Activated CD8-positive, alpha-beta memory T cell treated with anti-CD3 and anti-CD28 coated beads for 36 hours (primary cell): ENCODE data around the gene OSGIN1. TPM values are rescaled to one million over a fixed set of nuclear protein-coding genes. Genes with fewer than 3 reads are reported as not detected.
"Not testable (repeated sequence)": the region's sequence is repeated elsewhere in the genome, so short reads cannot be mapped to it uniquely, and the experiment has no call there.

Source experiments
- CTCF ChIA-PET: fragments of 350-600 bp; sonication (Branson Sonifier 250); formaldehyde crosslinking; loops from one replicate; lab custom pipeline; 2021; ENCODE audit warnings: antibody characterized with exemption; lab: Charles Lee
- POLR2A ChIA-PET: fragments of 350-600 bp; sonication (Branson Sonifier 250); formaldehyde crosslinking; loops from one replicate; lab custom pipeline; 2021; ENCODE audit warnings: antibody characterized with exemption; lab: Charles Lee
- total RNA-seq, 2 experiments: library from RNA; stranded (reverse); gene quantifications; one replicate each; pipeline ENCODE4 v1.2.3, GENCODE V29; 2021

The OSGIN1 gene
- total RNA-seq, 2 experiments from 2014 or later, result 0.65 to 0.71 TPM

DNA sequence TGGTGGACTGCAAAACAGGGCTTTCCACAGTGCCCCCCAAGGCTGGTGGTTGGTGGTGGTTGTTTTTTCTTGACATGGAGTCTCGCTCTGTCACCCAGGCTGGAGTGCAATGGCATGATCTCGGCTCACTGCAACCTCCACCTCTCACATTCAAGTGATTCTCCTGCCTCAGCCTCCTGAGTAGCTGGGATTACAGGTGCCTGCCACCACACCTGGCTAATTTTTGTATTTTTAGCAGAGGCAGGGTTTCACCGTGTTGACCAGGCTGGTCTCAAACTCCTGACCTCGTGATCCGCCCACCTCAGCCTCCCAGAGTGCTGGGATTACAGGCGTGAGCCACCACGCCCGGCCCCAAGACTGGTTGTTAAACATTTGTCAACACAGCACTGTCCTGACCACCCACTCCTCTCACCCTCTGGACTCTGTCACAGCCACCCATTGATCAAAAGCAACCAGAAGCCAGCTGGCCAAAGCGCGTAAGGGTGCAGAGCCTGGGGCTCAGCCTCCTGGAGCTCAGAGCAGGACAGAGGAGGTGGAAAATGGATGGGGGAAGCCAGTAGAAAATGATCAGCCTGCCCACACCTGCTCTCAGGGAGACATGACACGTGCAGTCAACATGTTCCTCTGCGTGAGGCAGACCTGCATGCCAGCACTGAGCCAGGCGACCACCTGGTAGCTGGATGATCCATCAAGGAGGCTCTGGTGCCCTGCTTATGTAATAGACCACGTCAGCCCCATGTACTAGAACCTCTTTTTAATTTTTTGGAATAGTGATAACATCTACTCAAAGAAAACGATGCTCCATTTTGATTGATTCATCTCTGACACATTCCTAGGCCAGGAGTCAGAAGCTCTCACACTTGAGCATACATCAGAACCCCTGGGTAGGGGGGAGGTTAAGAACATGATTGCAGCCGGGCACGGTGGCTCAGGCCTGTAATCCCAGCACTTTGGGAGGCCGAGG is 14.8 kb upstream of the OSGIN1 start:
- ChIA-PET CTCF (no interaction called here), POLR2A (no interaction called here)

GRCh38 chr16:83939266-83939855 is 13.7 kb upstream of the OSGIN1 start:
- ChIA-PET CTCF (no interaction called here), POLR2A (no interaction called here)

DNA sequence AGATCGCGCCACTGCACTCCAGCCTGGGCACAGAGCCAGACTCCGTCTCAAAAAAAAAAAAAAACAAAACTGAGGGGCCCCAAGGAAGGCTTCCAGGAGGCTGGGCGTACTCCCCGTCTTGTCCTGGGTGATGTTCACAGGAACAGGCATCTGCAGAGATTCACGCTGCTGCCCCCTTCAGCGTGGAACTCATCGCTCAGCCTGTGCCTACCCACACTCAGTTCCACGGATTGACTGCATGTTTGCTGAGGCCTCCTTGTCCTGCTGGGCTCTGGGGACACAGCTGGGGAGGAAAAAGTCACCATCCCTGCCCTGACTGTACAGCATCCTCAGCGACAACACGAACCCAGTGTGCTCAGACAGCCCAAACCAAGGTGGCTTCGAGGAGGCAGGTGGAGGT is 12.9 kb upstream of the OSGIN1 start:
- ChIA-PET CTCF (no interaction called here), POLR2A (no interaction called here)

DNA sequence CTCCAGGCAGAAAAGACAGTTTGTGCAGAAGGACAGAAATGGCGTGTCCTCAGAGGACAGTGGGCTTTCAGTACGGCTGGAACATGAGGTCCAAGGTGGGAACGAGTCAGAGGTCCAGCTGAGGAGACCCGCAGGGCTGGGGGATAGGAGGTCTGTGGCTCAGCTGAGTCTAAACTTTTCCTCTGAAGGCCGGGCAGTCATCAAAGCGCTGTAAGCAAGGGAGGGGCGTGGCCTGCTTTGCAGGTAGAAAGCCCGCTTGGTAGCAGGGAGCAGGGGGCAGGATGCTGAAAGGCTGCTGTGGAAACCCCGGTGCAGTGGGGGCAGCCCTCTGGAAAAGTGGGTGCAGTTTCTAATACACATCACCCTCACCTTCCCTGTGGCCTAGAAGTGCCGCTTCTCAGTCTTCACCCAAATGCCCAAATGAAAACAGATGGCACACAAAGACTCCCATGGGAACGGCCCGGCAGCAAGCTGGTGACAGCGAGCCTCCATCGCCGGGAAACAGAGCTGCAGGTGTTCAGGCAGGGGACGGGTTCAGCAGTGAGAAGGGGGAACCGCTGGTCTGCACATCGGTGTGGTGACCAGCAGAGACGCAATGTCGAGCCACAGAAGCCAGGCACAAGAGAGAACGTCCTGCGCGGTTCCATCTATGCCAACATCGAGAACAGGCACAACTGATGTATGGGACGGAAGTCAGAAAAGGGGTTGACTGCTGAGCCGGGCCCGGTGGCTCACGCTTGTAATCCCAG is 12.2 kb upstream of the OSGIN1 start:
- CTCF ChIA-PET, result no interaction called here
- POLR2A ChIA-PET, result no interaction called here

DNA sequence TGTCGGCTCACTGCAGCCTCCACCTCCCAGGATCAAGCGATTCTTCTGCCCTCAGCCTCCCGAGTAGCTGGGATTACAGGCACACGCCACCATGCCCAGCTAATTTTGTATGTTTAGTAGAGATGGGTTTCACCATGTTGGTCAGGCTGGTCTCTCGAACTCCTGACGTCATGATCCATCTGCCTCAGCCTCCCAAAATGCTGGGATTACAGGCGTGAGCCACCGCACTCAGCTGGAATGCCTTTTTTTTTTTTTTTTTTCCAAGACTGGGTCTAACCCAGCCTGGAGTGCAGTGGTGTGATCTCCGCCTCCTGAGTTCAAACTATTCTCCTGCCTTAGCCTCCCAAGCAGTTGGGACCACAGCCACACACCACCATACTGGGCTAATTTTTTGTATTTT is 11.5 kb upstream of the OSGIN1 start:
- POLR2A ChIA-PET, result not testable (repeated sequence)
- CTCF ChIA-PET, result interaction anchor here (0.7 kb wide), 1 partner anchor 38 kb away, joined by 5 read pairs; no protein-coding TSS in a partner anchor

DNA sequence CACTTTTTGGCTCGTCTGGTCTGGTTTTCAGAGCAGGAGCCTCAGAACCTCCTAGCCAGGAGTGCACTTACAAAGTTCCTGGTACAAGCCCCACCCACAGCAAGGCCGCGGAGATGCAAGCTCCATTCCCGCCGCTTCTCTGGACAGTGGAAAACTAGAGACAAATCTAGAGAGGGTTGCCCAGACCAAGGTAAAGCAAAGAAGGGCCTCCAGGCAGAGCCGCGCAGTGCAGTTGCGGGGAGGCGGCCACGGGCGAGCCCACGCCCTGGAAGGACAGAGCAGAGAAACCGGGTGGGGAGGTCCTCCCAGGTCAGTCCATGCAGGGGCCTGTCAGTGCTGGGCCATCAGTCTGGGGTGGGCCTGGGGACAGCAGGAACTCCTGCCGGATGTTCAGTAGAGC is 11.0 kb upstream of the OSGIN1 start:
- CTCF ChIA-PET, result no interaction called here

GRCh38 chr16:83942815-83943515 is 10.1 kb upstream of the OSGIN1 start:
- ChIA-PET CTCF (no interaction called here), POLR2A (no interaction called here)

More for the DNA sequence above, 11.0 kb upstream of the OSGIN1 start:
- POLR2A ChIA-PET, result no interaction called here

GRCh38 chr16:83943516-83944050 is 9.5 kb upstream of the OSGIN1 start:
- ChIA-PET POLR2A (no interaction called here), CTCF (no interaction called here)

DNA sequence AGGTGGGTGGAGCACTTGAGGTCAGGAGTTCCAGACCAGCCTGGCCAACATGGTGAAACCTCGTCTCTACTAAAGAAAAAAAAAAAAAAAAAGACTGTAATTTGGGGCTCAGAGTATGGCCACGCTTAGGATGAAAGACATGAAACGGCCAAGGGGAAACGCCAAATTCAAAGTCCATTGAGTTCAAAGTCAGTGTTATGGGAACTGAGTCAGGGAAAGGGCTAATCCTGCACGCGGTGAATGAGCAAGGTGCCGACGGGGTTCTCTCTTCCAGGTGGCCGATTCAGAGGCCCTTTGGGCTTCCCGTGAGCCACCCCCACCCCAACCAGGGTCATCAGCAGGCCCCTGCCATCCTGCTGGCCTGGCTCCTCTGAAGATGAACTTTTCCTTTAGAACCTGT is 7.5 kb upstream of the OSGIN1 start:
- ChIA-PET CTCF (no interaction called here), POLR2A (no interaction called here)

DNA sequence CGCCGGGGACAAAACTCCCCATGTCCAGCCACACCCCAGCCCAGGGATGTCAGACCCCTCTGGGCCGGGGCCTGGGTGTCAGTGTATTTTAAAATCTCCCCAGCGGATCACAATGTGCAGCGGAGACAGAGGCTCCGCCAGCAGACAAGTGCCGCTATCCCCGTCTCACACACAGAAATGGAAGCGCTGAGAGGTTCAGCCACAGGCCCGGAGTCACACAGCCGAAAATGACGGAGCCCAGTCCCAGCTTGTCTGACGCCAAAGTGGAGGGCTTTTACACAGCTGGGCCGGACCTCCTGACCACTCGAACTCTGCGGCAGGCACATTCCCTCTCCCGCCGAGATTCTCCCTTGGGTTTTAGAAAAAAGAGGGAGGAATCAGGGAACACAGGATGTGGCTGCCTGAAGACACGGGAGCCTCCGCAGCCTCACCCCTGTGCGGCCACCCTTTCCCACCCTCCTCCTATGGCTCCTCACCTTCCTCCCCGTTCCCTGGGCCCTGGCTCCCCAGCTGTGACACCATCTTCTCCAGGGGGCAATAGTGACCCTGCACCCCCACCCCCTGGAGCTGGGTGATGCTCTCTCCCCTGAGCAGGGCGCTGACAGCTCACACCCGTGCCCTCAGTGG is 6.8 kb upstream of the OSGIN1 start:
- POLR2A ChIA-PET, result no interaction called here
- CTCF ChIA-PET, result no interaction called here

GRCh38 chr16:83946781-83947566 is 6.1 kb upstream of the OSGIN1 start:
- ChIA-PET POLR2A (no interaction called here), CTCF (interaction anchor here (0.9 kb wide), 1 partner anchor 10 kb away, joined by 3 read pairs; no protein-coding TSS in a partner anchor)

DNA sequence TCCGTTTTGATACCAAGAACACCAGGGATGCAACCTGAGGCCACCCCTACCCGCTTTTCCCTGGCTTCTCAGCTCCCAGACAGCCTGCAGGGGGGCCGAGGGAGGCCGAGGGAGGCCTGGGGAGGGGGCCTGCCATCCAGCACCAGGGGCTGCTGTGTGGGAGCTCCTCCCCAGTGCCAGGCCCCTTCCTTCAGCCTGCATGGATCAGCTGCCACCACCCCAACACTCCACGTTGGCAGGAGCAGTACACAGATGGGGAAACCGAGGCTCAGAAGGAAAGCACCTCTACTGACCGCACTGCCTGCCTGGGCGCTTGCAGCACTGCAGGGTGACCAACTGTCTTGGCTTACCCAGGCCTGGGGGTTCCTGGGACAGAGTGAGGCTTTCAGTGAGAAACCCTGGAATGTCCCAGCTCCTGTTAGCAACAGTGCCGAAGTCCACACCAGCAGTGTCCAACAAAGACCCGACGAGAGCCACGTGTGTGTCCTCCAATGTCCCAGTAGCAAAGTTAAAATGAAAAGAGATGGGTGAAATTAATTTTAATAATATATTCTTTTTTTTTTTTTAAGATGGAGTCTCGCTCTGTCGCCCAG is 5.3 kb upstream of the OSGIN1 start:
- CTCF ChIA-PET, result interaction anchor here (0.7 to 0.9 kb wide), 2 partner anchors 9 to 262 kb away, joined by 3 read pairs; no protein-coding TSS in a partner anchor
- POLR2A ChIA-PET, result no interaction called here

- ChIA-PET POLR2A (no interaction called here), CTCF (no interaction called here)
Observed at GRCh38 chr16:83948914-83949723, 3.9 kb upstream of the OSGIN1 start.

- CTCF ChIA-PET, result no interaction called here
- POLR2A ChIA-PET, result no interaction called here
Observed at GRCh38 chr16:83949724-83950001, 3.4 kb upstream of the OSGIN1 start.

- POLR2A ChIA-PET, CTCF ChIA-PET: not testable (repeated sequence)
Observed at GRCh38 chr16:83950862-83951399, 2.1 kb upstream of the OSGIN1 start.

DNA sequence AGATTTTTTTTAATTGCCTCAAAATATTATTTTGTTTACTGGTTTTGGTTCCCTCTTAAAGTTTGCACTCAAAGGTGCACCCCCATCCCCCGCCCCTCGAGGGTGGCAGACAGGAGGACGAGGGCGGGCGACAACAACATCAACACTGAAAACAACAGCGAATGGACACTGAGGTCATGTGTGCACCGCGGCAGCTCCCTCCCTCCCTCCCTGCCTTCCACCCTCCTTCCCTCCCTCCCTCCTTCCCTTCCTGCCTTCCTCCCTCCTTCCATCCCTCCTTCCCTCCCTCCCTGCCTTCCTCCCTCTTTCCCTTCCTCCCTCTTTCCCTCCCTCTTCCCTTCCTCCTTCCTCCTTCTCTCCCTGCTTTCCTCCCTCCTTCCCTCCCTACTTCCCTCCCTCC is 1.5 kb upstream of the OSGIN1 start:
- POLR2A ChIA-PET, result no interaction called here

DNA sequence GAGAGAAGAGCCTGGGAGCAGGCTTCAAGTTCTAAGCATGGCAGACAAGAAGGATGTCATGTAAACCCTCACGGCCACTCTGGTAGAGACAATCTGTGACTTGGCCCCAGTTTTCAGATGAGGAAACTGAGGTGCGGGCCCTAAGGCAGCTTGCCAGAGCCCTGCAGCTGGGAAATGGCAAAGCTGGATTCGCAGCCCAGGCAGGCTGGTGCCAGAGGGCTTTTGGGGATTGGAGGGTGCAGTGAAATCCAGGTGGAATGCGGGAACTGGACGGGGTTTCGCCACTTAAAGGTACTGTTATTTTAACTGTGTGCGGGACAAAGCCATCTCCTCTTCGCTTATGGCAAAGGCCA is 477 bp upstream of the OSGIN1 start:
- ChIA-PET POLR2A (no interaction called here), CTCF (interaction anchor here (1.4 kb wide), 1 partner anchor 234 kb away, joined by 3 read pairs; the partner anchor contains the start of gene TAF1C)

More for the DNA sequence above, 1.5 kb upstream of the OSGIN1 start:
- CTCF ChIA-PET, result no interaction called here
